Measurements from ENCODE around the gene NCOA3.

NCOA3 gene

DNA sequence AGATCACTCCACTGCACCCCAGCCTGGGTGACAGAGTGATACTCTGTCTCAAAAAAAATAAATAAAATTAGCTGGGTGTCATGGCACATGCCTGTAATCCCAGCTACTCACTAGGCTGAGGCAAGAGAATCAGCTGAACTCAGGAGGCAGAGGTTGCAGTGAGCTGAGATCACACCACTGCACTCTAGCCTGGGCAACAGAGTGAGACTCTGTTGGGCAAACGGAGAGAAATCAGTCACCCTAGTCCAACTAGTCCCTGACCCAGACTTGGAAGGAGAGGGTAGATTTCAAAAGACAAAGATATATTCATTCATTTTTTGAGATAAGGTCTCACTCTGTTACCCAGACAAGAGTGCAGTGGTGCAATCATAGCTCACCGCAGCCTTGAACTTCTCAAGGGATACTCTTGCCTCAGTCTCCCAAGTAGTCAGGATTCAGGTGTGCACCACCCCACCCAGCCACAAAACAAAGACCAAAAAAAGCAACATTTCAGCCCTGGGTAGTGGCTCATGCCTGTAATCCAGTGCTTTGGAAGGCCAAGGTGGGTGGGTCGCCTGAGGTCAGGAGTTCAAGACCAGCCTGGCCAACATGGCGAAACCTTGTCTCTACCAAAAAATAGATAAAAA is 26.2 kb upstream of the NCOA3 start:
- Histone ChIP-seq H3K36me3 (no peaks in the 10 kb centered on the region), H3K27me3 (no peaks in the 10 kb centered on the region), H4K20me1 (no peaks in the 10 kb centered on the region), H3K4me3 (no peak overlapping the region), H3K9ac (no peak overlapping the region), H3K27ac (no peak overlapping the region), H3K9me3 (no peaks in the 10 kb centered on the region), H3K4me2 (no peak overlapping the region), H3K4me1 (peaks cover 20% of the 10 kb centered on the region)
- TF ChIP-seq Cebpa-rat (IDR thresholded peaks at IDR 0.05), result no peak

DNA sequence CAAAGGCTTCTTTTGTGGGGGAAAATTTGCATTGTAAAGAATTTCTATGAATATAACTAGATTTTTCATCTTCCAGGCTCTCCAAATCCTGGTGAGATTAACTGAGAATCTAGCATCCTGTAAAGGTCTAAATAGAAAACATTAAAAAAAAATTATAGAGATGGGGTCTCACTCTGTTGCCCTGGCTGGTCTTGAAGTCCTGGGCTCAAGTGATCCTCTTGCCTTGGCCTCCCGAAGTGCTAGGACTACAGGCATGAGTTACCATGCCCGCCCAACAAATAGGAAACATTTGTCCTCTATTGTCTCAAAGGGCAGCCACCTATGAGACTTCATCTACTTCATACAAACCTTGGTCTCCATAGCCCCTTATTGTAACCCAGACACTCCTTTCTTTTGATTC is 25.2 kb upstream of the NCOA3 start:
- no peak overlapping the region for H3K27ac ChIP-seq
- no peak overlapping the region for H3K4me3 ChIP-seq
- H4K20me1 ChIP-seq, result no peaks in the 10 kb centered on the region
- H3K4me1 ChIP-seq, result peaks cover 20% of the 10 kb centered on the region
- no peak overlapping the region for H3K4me2 ChIP-seq
- H3K36me3 ChIP-seq, result no peaks in the 10 kb centered on the region
- no peak overlapping the region for H3K9ac ChIP-seq
- no peak for TF ChIP-seq Cebpa-rat (IDR thresholded peaks at IDR 0.05)
- no peaks in the 10 kb centered on the region for H3K27me3 ChIP-seq
- no peaks in the 10 kb centered on the region for H3K9me3 ChIP-seq

DNA sequence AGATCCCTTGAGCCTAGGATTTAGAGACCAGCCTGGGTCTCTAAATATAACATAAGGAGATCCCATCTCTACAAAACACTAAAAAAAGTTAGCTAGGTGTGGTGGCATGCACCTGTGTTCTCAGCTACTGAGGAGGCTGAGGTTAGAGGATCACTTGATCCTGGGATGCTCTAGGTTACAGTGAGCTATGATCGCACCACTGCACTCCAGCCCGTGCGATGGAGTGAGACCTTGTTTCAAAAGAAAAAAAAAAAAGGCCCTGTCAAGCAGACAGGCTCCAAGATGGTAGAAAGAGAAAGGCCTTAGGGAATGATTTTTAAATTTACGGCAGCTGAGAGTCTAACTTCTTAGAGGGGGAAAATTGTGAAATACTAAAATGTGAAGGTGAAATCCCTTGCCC is 22.6 kb upstream of the NCOA3 start:
- Histone ChIP-seq H3K27ac (no peak overlapping the region), H3K4me1 (peaks cover 25% of the 10 kb centered on the region), H3K4me3 (no peak overlapping the region), H3K36me3 (no peaks in the 10 kb centered on the region), H3K9me3 (no peaks in the 10 kb centered on the region), H3K4me2 (0 out of 2 replicates have a peak overlapping the region, but pooled peaks have one; percentile 3), H4K20me1 (no peaks in the 10 kb centered on the region), H3K27me3 (no peaks in the 10 kb centered on the region), H3K9ac (no peak overlapping the region)
- no peak for TF ChIP-seq Cebpa-rat (IDR thresholded peaks at IDR 0.05)

DNA sequence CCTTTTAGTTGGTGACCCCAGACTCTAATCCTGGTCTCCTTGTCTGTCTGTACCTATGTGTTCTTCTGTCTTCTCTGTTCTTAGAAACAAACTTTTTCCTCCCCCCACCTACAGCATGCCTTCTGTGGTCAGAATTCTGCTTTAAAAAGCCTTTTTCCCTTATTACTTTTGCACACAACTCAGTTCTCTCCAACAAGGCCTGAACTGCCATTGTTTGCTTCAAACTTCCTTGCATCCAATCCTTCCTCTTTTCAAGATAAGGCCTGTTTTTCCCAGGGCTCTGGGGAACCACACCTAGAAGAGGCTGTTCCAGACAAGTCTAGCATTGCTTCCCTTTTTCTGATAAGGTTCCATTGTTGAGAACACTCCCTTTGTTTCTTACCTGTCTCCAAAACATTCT is 22.2 kb upstream of the NCOA3 start:
- no peaks in the 10 kb centered on the region for H4K20me1 ChIP-seq
- H3K27me3 ChIP-seq, result no peaks in the 10 kb centered on the region
- TF ChIP-seq Cebpa-rat (IDR thresholded peaks at IDR 0.05), result no peak
- H3K27ac ChIP-seq, result no peak overlapping the region
- H3K9ac ChIP-seq, result no peak overlapping the region
- H3K4me1 ChIP-seq, result peaks cover 25% of the 10 kb centered on the region
- H3K9me3 ChIP-seq, result no peaks in the 10 kb centered on the region
- H3K36me3 ChIP-seq, result no peaks in the 10 kb centered on the region
- 0 out of 2 replicates have a peak overlapping the region, but pooled peaks have one; percentile 3 for H3K4me2 ChIP-seq
- no peak overlapping the region for H3K4me3 ChIP-seq

DNA sequence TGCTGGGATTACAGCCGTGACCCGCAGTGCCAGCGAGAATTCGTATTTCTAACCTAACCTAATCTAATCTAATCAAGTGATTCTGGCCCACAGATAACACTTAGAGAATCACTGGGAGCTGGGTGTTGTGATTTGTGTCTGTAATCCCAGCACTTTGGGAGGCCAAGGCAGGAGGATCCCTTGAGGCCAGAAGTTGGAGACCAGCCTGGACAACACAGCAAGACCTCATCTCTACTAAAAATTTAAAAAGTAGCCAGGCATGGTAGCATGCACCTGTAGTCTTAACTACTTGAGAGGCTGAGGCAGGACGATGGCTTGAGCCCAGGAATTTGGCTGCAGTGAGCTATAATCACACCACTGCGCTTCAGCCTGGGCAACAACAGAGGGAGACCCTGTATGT is 21.4 kb upstream of the NCOA3 start:
- no peak for TF ChIP-seq Cebpa-rat (IDR thresholded peaks at IDR 0.05)
- no peak overlapping the region for H3K4me2 ChIP-seq
- no peak overlapping the region for H3K27ac ChIP-seq
- no peaks in the 10 kb centered on the region for H3K9me3 ChIP-seq
- H3K4me3 ChIP-seq, result no peak overlapping the region
- no peak overlapping the region for H3K9ac ChIP-seq
- no peaks in the 10 kb centered on the region for H3K27me3 ChIP-seq
- peaks cover 25% of the 10 kb centered on the region for H3K4me1 ChIP-seq
- no peaks in the 10 kb centered on the region for H3K36me3 ChIP-seq
- no peaks in the 10 kb centered on the region for H4K20me1 ChIP-seq

DNA sequence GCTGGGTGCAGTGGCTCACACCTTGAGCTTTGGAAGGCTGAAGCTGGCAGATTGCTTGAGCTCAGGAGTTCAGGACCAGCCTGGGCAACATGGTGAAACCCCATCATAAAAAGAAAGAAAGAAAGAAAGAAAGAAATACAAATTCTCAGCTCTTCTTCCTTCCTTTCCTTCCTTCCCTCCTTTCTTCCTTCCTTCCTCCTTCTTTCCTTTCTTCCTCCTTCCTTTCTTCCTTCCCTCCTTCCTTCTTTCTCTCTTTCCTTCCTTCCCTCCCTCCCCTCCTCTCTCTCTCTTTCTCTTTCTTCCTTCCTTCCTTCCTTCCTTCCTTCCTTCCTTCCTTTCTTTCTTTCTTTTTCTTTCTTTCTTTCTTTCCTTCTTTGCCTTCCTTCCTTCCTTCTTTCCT is 21.0 kb upstream of the NCOA3 start:
- Histone ChIP-seq H3K4me2 (no peak overlapping the region), H4K20me1 (no peaks in the 10 kb centered on the region), H3K27ac (no peak overlapping the region), H3K4me1 (peaks cover 27% of the 10 kb centered on the region), H3K4me3 (no peak overlapping the region), H3K9me3 (no peaks in the 10 kb centered on the region), H3K9ac (no peak overlapping the region), H3K27me3 (no peaks in the 10 kb centered on the region), H3K36me3 (no peaks in the 10 kb centered on the region)
- TF ChIP-seq Cebpa-rat (IDR thresholded peaks at IDR 0.05), result no peak

DNA sequence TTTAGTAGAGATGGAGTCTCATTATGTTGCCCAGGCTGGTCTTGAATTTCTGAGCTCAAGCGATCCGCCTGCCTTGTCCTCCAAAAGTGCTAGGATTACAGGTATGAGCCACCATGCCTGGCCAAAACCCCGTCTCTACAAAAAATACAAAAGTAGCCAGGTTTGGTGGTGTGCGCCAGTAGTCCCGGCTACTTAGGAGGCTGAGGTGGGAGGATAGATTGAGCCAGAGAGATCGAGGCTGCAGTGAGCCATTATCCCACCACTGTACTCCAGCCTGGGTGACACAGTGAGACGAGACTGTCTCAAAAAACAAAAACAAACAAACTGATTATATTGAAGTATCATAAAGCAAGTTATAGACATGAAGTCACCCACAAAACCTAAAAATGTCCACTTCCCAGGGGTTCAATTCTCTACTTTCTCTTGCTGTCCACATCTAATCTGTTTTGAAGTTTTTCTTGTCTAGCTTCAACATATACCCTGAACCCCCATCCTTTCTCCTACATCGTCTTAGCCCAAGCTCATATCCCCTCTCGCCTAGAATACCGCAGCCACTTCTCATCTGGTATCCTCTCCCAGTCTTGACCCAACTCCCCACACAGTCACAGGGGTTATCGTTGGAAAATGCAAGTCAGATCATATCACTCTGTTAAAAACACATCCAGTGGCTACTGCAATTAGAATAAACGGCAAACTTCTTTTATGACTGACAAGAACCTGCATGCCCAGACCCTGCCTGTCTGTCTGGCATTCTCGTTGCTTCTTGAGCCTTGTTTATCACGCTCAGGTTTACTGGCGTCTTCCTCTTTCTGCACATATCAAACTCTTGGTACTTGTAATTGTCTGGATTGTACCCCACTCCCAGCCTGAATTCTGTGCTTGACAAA is 20.1 kb upstream of the NCOA3 start:
- H3K9ac ChIP-seq, result no peak overlapping the region
- H4K20me1 ChIP-seq, result no peaks in the 10 kb centered on the region
- no peak overlapping the region for H3K4me3 ChIP-seq
- no peak for TF ChIP-seq Cebpa-rat (IDR thresholded peaks at IDR 0.05)
- no peaks in the 10 kb centered on the region for H3K36me3 ChIP-seq
- peaks cover 36% of the 10 kb centered on the region for H3K4me1 ChIP-seq
- H3K4me2 ChIP-seq, result no peak overlapping the region
- no peaks in the 10 kb centered on the region for H3K27me3 ChIP-seq
- no peak overlapping the region for H3K27ac ChIP-seq
- H3K9me3 ChIP-seq, result no peaks in the 10 kb centered on the region

DNA sequence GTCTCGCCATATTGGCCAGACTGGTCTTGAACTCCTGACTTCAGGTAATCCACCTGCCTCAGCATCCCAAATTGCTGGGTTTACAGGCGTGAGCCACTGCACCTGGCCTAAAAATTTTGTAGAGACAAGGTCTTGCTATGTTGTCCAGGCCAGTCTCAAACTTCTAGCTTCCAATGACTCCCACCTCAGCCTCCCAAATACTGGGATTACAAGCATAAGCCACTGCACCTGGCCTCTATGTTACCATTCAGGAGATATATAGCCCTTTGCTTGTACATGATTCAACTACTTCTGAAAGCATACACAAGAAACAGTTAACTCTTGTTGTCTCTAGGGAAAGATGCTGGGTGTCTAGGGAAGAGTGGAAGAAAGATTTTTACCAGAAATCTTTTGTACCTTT is 19.0 kb upstream of the NCOA3 start:
- no peak overlapping the region for H3K9ac ChIP-seq
- peaks cover 47% of the 10 kb centered on the region for H3K4me1 ChIP-seq
- H3K36me3 ChIP-seq, result no peaks in the 10 kb centered on the region
- TF ChIP-seq Cebpa-rat (IDR thresholded peaks at IDR 0.05), result no peak
- no peaks in the 10 kb centered on the region for H4K20me1 ChIP-seq
- H3K27ac ChIP-seq, result no peak overlapping the region
- no peak overlapping the region for H3K4me3 ChIP-seq
- H3K4me2 ChIP-seq, result no peak overlapping the region
- H3K27me3 ChIP-seq, result no peaks in the 10 kb centered on the region
- H3K9me3 ChIP-seq, result no peaks in the 10 kb centered on the region

DNA sequence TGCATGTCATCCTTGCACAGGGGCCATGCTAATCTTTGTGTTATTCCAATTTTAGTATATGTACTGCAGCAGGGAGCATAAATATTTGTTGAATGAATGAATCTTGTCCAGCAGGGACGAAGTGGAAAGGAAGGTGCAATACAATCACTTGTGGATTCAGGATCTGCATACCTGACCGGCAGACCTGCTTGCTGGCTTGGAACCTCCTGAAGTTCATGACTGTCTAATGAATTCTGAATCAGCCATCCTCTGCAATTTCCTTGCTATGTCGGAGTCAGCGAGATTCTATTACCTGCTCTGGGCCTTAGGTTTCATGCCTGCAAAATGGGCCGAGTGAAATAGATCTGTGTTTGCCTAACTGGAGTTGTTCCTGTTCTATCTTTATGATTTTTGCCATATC is 17.4 kb upstream of the NCOA3 start:
- TF ChIP-seq Cebpa-rat (IDR thresholded peaks at IDR 0.05), result no peak
- H3K4me2 ChIP-seq, result no peak overlapping the region
- no peak overlapping the region for H3K9ac ChIP-seq
- H3K27ac ChIP-seq, result no peak overlapping the region
- H3K4me3 ChIP-seq, result no peak overlapping the region
- no peaks in the 10 kb centered on the region for H3K36me3 ChIP-seq
- H3K4me1 ChIP-seq, result peaks cover 57% of the 10 kb centered on the region
- no peaks in the 10 kb centered on the region for H3K9me3 ChIP-seq
- H4K20me1 ChIP-seq, result no peaks in the 10 kb centered on the region
- no peaks in the 10 kb centered on the region for H3K27me3 ChIP-seq

DNA sequence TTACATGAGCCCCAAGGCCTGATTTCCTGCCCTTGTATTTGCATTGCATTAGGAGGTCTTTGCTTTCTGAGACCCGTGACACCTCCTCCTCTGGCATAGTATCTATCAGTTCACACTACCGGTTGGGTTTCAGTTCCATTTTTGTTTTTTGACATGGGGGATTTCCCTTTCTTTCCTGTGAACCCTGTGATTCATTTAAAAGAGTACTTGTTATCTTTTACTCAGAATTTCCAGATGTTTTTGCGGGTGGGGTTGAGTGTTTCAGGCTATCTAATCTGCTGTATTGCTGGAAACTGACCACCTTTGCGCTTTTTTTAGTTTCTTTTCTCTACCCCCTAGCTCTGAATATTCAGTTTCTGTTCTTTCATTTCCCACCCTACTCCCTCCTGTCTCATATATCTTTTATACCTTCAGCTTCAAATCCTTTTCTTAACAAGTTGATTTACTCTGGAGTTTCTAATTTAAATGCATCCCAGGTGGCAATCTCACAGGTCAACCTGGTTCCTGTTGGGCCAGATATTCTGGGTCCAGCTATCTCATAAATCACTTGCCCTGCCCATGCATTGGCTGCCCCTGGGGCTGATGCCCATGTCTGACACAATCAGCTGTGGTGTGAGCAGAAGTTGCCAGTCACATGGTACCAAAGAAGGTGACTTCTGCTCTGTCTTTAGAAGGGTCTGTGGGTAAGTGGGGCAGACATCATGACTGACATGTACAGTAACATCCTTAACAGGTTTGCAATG is 14.3 kb upstream of the NCOA3 start:
- Histone ChIP-seq H3K4me1 (peaks cover 66% of the 10 kb centered on the region), H3K27ac (peak overlapping the region; percentile 33; the same call in 1 of the 2 replicates), H3K9ac (no peak overlapping the region; the same call in 1 of the 2 replicates), H3K4me2 (peak overlapping the region; percentile 63), H3K9me3 (no peaks in the 10 kb centered on the region), H3K27me3 (no peaks in the 10 kb centered on the region), H3K36me3 (no peaks in the 10 kb centered on the region), H4K20me1 (no peaks in the 10 kb centered on the region), H3K4me3 (peak overlapping the region; percentile 8; the same call in 1 of the 2 replicates)
- no peak for TF ChIP-seq Cebpa-rat (IDR thresholded peaks at IDR 0.05)
